PC-9 (cell line): Measurements from ENCODE around the gene ARHGEF37.

Experiments used
- EZH2 ChIP-seq: fragments of 200-600 bp; sonication (generic); IDR thresholded peaks from 2 replicates; pipeline ENCODE4 v1.8.0; 2017; ENCODE audit warnings: antibody characterized with exemption, low read depth
- TF ChIP-seq, protein P1 (sequence below): fragments of 200-600 bp; sonication (generic); conservative IDR thresholded peaks from 2 replicates; pipeline ENCODE4 v1.6.1; 2017; ENCODE audit warnings: mixed run types, antibody characterized with exemption, mild to moderate bottlenecking, moderate library complexity

DNA sequence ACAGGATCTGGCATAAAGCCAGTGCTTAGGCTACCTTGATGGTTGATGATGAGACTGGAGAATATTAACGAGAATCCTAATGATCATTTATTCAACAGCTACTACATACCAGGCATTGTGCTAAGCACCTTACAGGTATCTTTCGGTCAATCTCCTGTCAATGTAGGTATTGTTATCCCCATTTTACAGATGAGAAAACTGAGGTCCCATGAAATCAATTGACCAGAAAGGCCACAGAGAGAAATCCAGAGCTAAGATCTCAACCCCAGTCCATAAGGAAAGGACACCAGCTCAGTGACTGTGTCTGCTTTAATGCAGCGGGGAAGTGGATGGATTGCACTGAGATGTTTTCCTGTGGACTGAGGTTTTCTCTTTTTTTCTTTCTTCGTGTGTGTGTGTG is 63.3 kb downstream of the ARHGEF37 start:
- TF ChIP-seq, protein P1, sequence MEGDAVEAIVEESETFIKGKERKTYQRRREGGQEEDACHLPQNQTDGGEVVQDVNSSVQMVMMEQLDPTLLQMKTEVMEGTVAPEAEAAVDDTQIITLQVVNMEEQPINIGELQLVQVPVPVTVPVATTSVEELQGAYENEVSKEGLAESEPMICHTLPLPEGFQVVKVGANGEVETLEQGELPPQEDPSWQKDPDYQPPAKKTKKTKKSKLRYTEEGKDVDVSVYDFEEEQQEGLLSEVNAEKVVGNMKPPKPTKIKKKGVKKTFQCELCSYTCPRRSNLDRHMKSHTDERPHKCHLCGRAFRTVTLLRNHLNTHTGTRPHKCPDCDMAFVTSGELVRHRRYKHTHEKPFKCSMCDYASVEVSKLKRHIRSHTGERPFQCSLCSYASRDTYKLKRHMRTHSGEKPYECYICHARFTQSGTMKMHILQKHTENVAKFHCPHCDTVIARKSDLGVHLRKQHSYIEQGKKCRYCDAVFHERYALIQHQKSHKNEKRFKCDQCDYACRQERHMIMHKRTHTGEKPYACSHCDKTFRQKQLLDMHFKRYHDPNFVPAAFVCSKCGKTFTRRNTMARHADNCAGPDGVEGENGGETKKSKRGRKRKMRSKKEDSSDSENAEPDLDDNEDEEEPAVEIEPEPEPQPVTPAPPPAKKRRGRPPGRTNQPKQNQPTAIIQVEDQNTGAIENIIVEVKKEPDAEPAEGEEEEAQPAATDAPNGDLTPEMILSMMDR: no peak
- no peak for TF ChIP-seq EZH2
